T-cell (primary cell): ENCODE data around the gene ARL6IP6. TPM values are rescaled to one million over a fixed set of nuclear protein-coding genes. Genes with fewer than 3 reads are reported as not detected.
"Not testable (repeated sequence)": the region's sequence is repeated elsewhere in the genome, so short reads cannot be mapped to it uniquely, and the experiment has no call there.

Source experiments
- ATAC-seq, 4 experiments: fragments of 200-7000 bp in 3 of 4; fragments of 150-1000 bp in 1 of 4; cut with Tn5 transposase; replicated peaks in 1 of 4; 1 replicate in 3 of 4; 2 replicates in 1 of 4; pipeline ENCODE4 v1.10.0; 2021; ENCODE audit warnings: moderate library complexity in 3 of 4, mild to moderate bottlenecking in 2 of 4, moderate number of reproducible peaks in 1 of 4
- CTCF ChIA-PET, 2 donors: fragments of 300-600 bp; sonication (Branson Sonifier 250); formaldehyde crosslinking; loops; one replicate each; lab custom pipeline; 2022; ENCODE audit warnings: antibody characterized with exemption in 2 of 2; lab: Charles Lee
- POLR2A ChIA-PET, 2 donors: fragments of 300-600 bp; sonication (Branson Sonifier 250); formaldehyde crosslinking; loops; one replicate each; lab custom pipeline; 2022; ENCODE audit warnings: antibody characterized with exemption in 2 of 2; lab: Charles Lee
- DNase-seq, 35 experiments: peaks; one replicate each; pipeline versions ENCODE4 v3.0.0 to v3.0.0-alpha.2; 2013 to 2023
- H3K27ac ChIP-seq: one replicate; pipeline ENCODE4 v1.5.1; 2013; ENCODE audit warnings: low read length
- H3K27me3 ChIP-seq, 2 experiments: replicated peaks in 1 of 2; 1 replicate in 1 of 2; 2 replicates in 1 of 2; pipeline versions ENCODE4 v1.6.1 to v1.7.0; 2013; ENCODE audit warnings: low read length in 1 of 2, mixed read lengths in 1 of 2; ENCODE audit not compliant: control insufficient read depth in 2 of 2, insufficient read depth in 2 of 2; ENCODE audit errors: extremely low read depth in 1 of 2
- H3K36me3 ChIP-seq, 2 donors: 1 replicate in 1 of 2; 2 replicates in 1 of 2; pipeline versions ENCODE4 v1.6.1 to v1.7.0; 2013; ENCODE audit warnings: low read length in 1 of 2; ENCODE audit not compliant: control insufficient read depth in 2 of 2, insufficient read depth in 1 of 2; ENCODE audit errors: extremely low read depth in 1 of 2
- H3K4me1 ChIP-seq, 2 experiments: 1 replicate in 1 of 2; 2 replicates in 1 of 2; pipeline versions ENCODE4 v1.6.1 to v1.7.0; 2013; ENCODE audit warnings: low read length in 2 of 2, mixed read lengths in 1 of 2; ENCODE audit not compliant: insufficient read depth in 2 of 2, control insufficient read depth in 1 of 2; ENCODE audit errors: extremely low read depth in 1 of 2
- H3K4me3 ChIP-seq, 2 donors: 1 replicate in 1 of 2; 2 replicates in 1 of 2; pipeline versions ENCODE4 v1.5.1 to v1.7.0; 2013; ENCODE audit warnings: mild to moderate bottlenecking in 2 of 2, low read length in 1 of 2, moderate library complexity in 1 of 2; ENCODE audit not compliant: control insufficient read depth in 1 of 2; ENCODE audit errors: extremely low read depth in 1 of 2
- H3K9me3 ChIP-seq: 2 replicates; pipeline ENCODE4 v1.7.0; 2013
- H3K27ac Mint-ChIP-seq, 2 donors: one replicate each; pipeline ENCODE4 v1.8.0; 2020 to 2021; ENCODE audit warnings: mild to moderate bottlenecking in 2 of 2, mixed read lengths in 2 of 2
- H3K27me3 Mint-ChIP-seq, 2 donors: one replicate each; pipeline ENCODE4 v1.8.0; 2021 to 2022; ENCODE audit warnings: mixed read lengths in 2 of 2
- H3K36me3 Mint-ChIP-seq: one replicate; pipeline ENCODE4 v1.8.0; 2021; ENCODE audit warnings: mixed read lengths
- H3K4me1 Mint-ChIP-seq, 3 donors: one replicate each; pipeline ENCODE4 v1.8.0; 2020 to 2022; ENCODE audit warnings: mixed read lengths in 3 of 3, mild to moderate bottlenecking in 1 of 3
- H3K4me3 Mint-ChIP-seq, 3 donors: one replicate each; pipeline ENCODE4 v1.8.0; 2020 to 2022; ENCODE audit warnings: mild to moderate bottlenecking in 3 of 3, mixed read lengths in 3 of 3, moderate library complexity in 3 of 3
- H3K9me3 Mint-ChIP-seq, 3 donors: one replicate each; pipeline ENCODE4 v1.8.0; 2020 to 2022; ENCODE audit warnings: mixed read lengths in 3 of 3
- WGBS: methylation state at CpG from one replicate; pipeline ENCODE4 v1.1.5; 2013; ENCODE audit warnings: missing lambda C conversion rate; ENCODE audit not compliant: insufficient coverage; 5-methylcytosine and 5-hydroxymethylcytosine counted together
- total RNA-seq, 35 experiments: library from RNA in 6 of 35; stranded (reverse) in 6 of 35; fragments of 120-200 nt in 1 of 35; gene quantifications; one replicate each; pipeline versions ENCODE4 v1.2.1 to v1.2.4 and lab custom pipeline; 2013 to 2026

ARL6IP6 gene
- total RNA-seq, 5 donors from 2014 or later (not counting 1 experiment from before 2014, with no cell fraction given) = 13.2 to 17.6 (median 15.7) TPM

DNA sequence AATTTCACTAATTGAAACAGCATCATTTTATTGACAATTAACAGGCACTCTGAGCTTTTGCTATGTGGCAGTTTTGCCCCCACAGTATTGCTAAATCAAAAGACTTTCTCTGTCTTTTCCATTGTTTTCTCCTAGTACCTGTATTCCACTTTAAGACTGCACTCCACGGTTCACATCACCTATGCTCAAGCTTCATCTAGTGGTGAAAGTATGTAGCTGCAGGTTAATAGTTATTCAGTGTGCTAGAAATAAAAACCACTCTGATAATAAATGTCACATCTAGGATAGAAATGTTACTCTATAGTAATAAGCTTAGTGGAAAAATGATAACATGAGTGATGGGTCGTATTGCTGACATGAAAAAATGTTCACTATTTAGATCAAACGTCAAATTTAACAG lies 24.6 kb downstream of the ARL6IP6 start:
- ChIA-PET CTCF (interaction anchor here (0.5 to 3.0 kb wide), 15 partner anchors 12 to 736 kb away, joined by 3 to 13 read pairs (median 3); partner anchors contain the start of gene PRPF40A (in 1 of the 2)), POLR2A (interaction anchor here in 1 of 2 donors (0.7 kb wide), 1 partner anchor 17 kb away, joined by 7 read pairs; no protein-coding TSS in a partner anchor)
- H3K4me3 ChIP-seq = no peak overlapping the region
- peaks cover 22% of the 10 kb centered on the region for H3K36me3 Mint-ChIP-seq
- no peaks in the 10 kb centered on the region for H3K4me1 ChIP-seq
- peaks cover 0 to 4% (median 2%) of the 10 kb centered on the region in 3 donors for H3K4me1 Mint-ChIP-seq
- no peaks in the 10 kb centered on the region for H3K9me3 ChIP-seq
- DNase-seq (peak in 1 of 35 experiments; percentile 21), ATAC-seq (no peak)
- H3K4me3 Mint-ChIP-seq = no peak overlapping the region
- H3K27ac ChIP-seq = no peak overlapping the region
- H3K27ac Mint-ChIP-seq = no peak overlapping the region
- no CpG with 5 or more reads among the region's 3 CpGs for WGBS
- no peaks in the 10 kb centered on the region for H3K27me3 ChIP-seq
- peaks cover 4 to 10% of the 10 kb centered on the region in 2 donors for H3K36me3 ChIP-seq
- H3K27me3 Mint-ChIP-seq = no peaks in the 10 kb centered on the region
- H3K9me3 Mint-ChIP-seq = no peaks in the 10 kb centered on the region

GRCh38 chr2:152747751-152748150 lies 29.3 kb downstream of the ARL6IP6 start:
- H3K4me1 ChIP-seq, H3K36me3 ChIP-seq, H3K27me3 ChIP-seq, H3K4me1 Mint-ChIP-seq, H3K27ac Mint-ChIP-seq, H3K4me3 Mint-ChIP-seq, DNase-seq, H3K4me3 ChIP-seq, H3K9me3 Mint-ChIP-seq, ATAC-seq, H3K9me3 ChIP-seq, H3K27me3 Mint-ChIP-seq, H3K27ac ChIP-seq, POLR2A ChIA-PET: not testable (repeated sequence)
- H3K36me3 Mint-ChIP-seq = peaks cover 42% of the 10 kb centered on the region
- CTCF ChIA-PET = interaction anchor here (0.6 to 1.0 kb wide), 2 partner anchors 33 to 61 kb away, joined by 3 read pairs; no protein-coding TSS in a partner anchor
- WGBS = 100% methylated on average over 1 of the region's 4 CpGs

DNA sequence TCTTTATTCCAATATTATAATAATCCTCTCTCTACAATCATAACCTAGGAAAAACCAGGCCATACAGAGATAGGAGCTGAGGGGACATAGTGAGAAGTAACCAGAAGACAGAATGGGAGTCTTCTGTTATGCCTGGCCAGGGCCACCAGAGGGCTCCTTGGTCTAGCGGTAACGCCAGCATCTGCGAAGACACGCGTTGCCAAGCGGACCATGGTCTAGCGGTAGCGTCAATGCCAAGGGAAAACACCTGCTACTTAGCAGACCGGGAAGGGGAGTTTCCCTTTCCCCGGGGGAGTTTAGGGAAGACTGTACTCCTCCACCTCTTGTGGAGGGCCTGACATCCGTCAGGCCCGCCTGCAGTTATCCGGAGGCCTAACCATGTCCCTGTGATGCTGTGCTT lies 36.6 kb downstream of the ARL6IP6 start:
- 96% methylated on average over 10 of the region's 13 CpGs for WGBS
- CTCF ChIA-PET = interaction anchor here in 1 of 2 donors (1.0 kb wide), 1 partner anchor 12 kb away, joined by 3 read pairs; no protein-coding TSS in a partner anchor

DNA sequence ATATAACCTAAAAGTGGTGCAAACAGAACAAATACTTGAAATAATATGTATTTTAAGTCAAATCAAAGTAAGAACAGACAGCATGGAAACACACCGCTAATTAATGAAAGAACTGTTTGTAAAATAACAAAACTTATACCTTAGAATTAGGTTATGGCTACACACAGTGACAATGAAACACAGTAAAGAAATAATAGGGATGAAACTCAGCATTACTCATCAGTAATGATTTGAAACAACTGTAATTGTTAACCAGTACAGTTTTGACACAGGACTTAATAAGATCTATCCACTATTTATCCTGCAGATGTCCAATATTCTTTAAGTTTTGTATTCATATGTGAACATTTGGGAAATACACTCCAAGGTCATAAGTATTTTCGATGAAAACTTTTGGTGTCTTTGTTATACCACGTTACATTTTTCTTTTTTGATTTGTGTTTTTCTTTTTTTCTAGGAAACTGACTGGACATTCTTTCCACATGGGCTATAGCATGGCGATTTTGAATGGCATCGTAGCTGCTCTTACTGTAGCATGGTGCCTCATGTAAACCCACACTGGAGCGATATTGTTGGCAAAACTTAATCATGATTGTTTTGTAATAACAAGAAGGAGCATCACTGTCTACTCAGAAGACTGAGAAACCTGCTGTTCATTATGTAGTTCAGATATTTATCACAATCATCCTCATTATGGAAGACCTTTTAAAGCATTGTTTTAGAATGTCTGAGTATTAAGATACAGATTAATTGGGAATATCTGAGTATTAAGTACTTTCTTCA lies 41.1 kb downstream of the ARL6IP6 start:
- H3K27ac Mint-ChIP-seq = no peak overlapping the region
- POLR2A ChIA-PET = interaction anchor here in 1 of 2 donors (0.6 kb wide), 1 partner anchor 185 kb away, joined by 3 read pairs; no protein-coding TSS in a partner anchor
- H3K4me1 Mint-ChIP-seq = no peaks in the 10 kb centered on the region
- ATAC-seq (no peak), DNase-seq (no peak)
- no peaks in the 10 kb centered on the region for H3K27me3 Mint-ChIP-seq
- H3K4me3 Mint-ChIP-seq = no peak overlapping the region
- Histone ChIP-seq H3K36me3 (peaks cover 0 to 20% of the 10 kb centered on the region in 2 donors), H3K4me3 (no peak overlapping the region), H3K27ac (no peak overlapping the region), H3K4me1 (no peaks in the 10 kb centered on the region), H3K9me3 (no peaks in the 10 kb centered on the region), H3K27me3 (no peaks in the 10 kb centered on the region)
- H3K9me3 Mint-ChIP-seq = no peaks in the 10 kb centered on the region
- WGBS = 87% methylated on average over 2 of the region's 6 CpGs
- CTCF ChIA-PET = interaction anchor here in 1 of 2 donors (1.0 kb wide), 1 partner anchor 17 kb away, joined by 3 read pairs; no protein-coding TSS in a partner anchor
- peaks cover 50% of the 10 kb centered on the region for H3K36me3 Mint-ChIP-seq

More for the DNA sequence above, 36.6 kb downstream of the ARL6IP6 start:
- H3K9me3 ChIP-seq = no peaks in the 10 kb centered on the region
- POLR2A ChIA-PET = no interaction called here
- no peak for ATAC-seq
- peaks cover 0 to 3% (median 2%) of the 10 kb centered on the region in 3 donors for H3K4me1 Mint-ChIP-seq
- no peaks in the 10 kb centered on the region for H3K4me1 ChIP-seq
- no peak overlapping the region for H3K4me3 Mint-ChIP-seq
- peaks cover 0 to 24% of the 10 kb centered on the region in 2 donors for H3K36me3 ChIP-seq
- H3K27ac Mint-ChIP-seq = no peak overlapping the region
- DNase-seq = no peak
- peaks cover 60% of the 10 kb centered on the region for H3K36me3 Mint-ChIP-seq
- H3K4me3 ChIP-seq = no peak overlapping the region
- no peaks in the 10 kb centered on the region for H3K27me3 Mint-ChIP-seq
- H3K27ac ChIP-seq = no peak overlapping the region
- no peaks in the 10 kb centered on the region for H3K27me3 ChIP-seq
- H3K9me3 Mint-ChIP-seq = no peaks in the 10 kb centered on the region

- Mint-ChIP-seq H3K4me3 (no peak overlapping the region), H3K9me3 (no peaks in the 10 kb centered on the region), H3K4me1 (no peaks in the 10 kb centered on the region), H3K36me3 (peaks cover 45% of the 10 kb centered on the region), H3K27ac (no peak overlapping the region), H3K27me3 (no peaks in the 10 kb centered on the region)
- H3K27me3 ChIP-seq = no peaks in the 10 kb centered on the region
- H3K4me1 ChIP-seq = no peaks in the 10 kb centered on the region
- peaks cover 0 to 15% of the 10 kb centered on the region in 2 donors for H3K36me3 ChIP-seq
- H3K4me3 ChIP-seq = no peak overlapping the region
- H3K9me3 ChIP-seq = no peaks in the 10 kb centered on the region
- 100% methylated on average over 3 of the region's 4 CpGs for WGBS
- DNase-seq (no peak), ATAC-seq (no peak)
- POLR2A ChIA-PET = no interaction called here
- CTCF ChIA-PET = no interaction called here
- no peak overlapping the region for H3K27ac ChIP-seq
These were observed 42.8 kb downstream of the ARL6IP6 start for GRCh38 chr2:152761214-152761613.

DNA sequence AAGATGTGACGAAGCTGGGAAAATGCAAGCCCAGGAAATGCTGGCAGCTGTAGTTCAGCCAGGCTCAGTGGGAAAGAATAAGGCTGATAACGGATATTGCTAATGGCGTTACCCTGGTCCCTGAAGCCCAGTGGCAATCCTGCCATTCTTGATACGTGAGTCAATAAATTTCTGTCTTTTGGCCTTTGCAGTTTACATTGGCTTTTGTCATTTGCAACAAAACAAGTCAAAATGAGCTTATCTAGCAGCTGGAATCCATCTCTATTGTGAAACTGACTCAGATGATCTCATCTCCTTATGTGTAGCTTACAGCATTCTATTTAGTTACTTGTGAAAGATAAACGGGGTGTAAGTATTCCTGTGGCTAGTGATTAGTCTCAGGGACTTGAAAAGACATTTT lies 43.8 kb downstream of the ARL6IP6 start:
- 98% methylated on average over 4 of the region's 5 CpGs for WGBS
- Mint-ChIP-seq H3K27ac (no peak overlapping the region), H3K4me1 (no peaks in the 10 kb centered on the region), H3K36me3 (peaks cover 36% of the 10 kb centered on the region), H3K27me3 (no peaks in the 10 kb centered on the region), H3K4me3 (no peak overlapping the region), H3K9me3 (no peaks in the 10 kb centered on the region)
- Histone ChIP-seq H3K4me3 (no peak overlapping the region), H3K36me3 (peaks cover 0 to 10% of the 10 kb centered on the region in 2 donors), H3K27me3 (no peaks in the 10 kb centered on the region), H3K9me3 (no peaks in the 10 kb centered on the region), H3K4me1 (no peaks in the 10 kb centered on the region), H3K27ac (no peak overlapping the region)
- ATAC-seq = no peak
- no peak for DNase-seq
- ChIA-PET POLR2A (no interaction called here), CTCF (interaction anchor here in 1 of 2 donors (0.5 kb wide), 1 partner anchor 984 kb away, joined by 4 read pairs; no protein-coding TSS in a partner anchor)
